Measurements from ENCODE around the gene ZMPSTE24. TPM values are rescaled to one million over a fixed set of nuclear protein-coding genes. Genes with fewer than 3 reads are reported as not detected.

The ZMPSTE24 gene
- total RNA-seq, 2 donors from 2014 or later, result 48.3 to 87.9 TPM

- H3K4me3 ChIP-seq, result no peak overlapping the region
- no peaks in the 10 kb centered on the region for H3K27me3 ChIP-seq (replicated peaks; ENCODE audit: insufficient read depth)
- no peak for DNase-seq (ENCODE audit: low spot score)
- no peak for ATAC-seq (ENCODE audit: insufficient number of reproducible peaks, low FRiP score, low read depth)
- no peaks in the 10 kb centered on the region for H3K36me3 ChIP-seq
- no peaks in the 10 kb centered on the region for H3K4me1 ChIP-seq (ENCODE audit: control insufficient read depth in 1 of 2, low read depth in 2 of 2)
- no peak for TF ChIP-seq CTCF (IDR thresholded peaks at IDR 0.05)
- no peaks in the 10 kb centered on the region for H3K9me3 ChIP-seq
- no peak overlapping the region for H3K27ac ChIP-seq
These were observed 41.6 kb downstream of the ZMPSTE24 start for GRCh38 chr1:40299366-40300248.

- DNase-seq (ENCODE audit: low spot score) (no peak), ATAC-seq (ENCODE audit: insufficient number of reproducible peaks, low FRiP score, low read depth) (no peak)
- Histone ChIP-seq H3K4me3 (no peak overlapping the region), H3K27me3 (replicated peaks; ENCODE audit: insufficient read depth) (no peaks in the 10 kb centered on the region), H3K27ac (no peak overlapping the region), H3K36me3 (no peaks in the 10 kb centered on the region), H3K9me3 (no peaks in the 10 kb centered on the region), H3K4me1 (ENCODE audit: control insufficient read depth in 1 of 2, low read depth in 2 of 2) (no peaks in the 10 kb centered on the region)
- no peak for TF ChIP-seq CTCF (IDR thresholded peaks at IDR 0.05)
These were observed 42.2 kb downstream of the ZMPSTE24 start for GRCh38 chr1:40300249-40300567.

- Histone ChIP-seq H3K27me3 (replicated peaks; ENCODE audit: insufficient read depth) (no peaks in the 10 kb centered on the region), H3K27ac (no peak overlapping the region), H3K9me3 (no peaks in the 10 kb centered on the region), H3K4me3 (no peak overlapping the region), H3K4me1 (ENCODE audit: control insufficient read depth in 1 of 2, low read depth in 2 of 2) (no peaks in the 10 kb centered on the region), H3K36me3 (no peaks in the 10 kb centered on the region)
- no peak for TF ChIP-seq CTCF (IDR thresholded peaks at IDR 0.05)
- ATAC-seq (ENCODE audit: insufficient number of reproducible peaks, low FRiP score, low read depth) (no peak), DNase-seq (ENCODE audit: low spot score) (no peak)
These were observed 42.6 kb downstream of the ZMPSTE24 start for GRCh38 chr1:40300651-40301050.

GRCh38 chr1:40301066-40301465, 43.0 kb downstream of the ZMPSTE24 start:
- Histone ChIP-seq H3K4me1 (ENCODE audit: control insufficient read depth in 1 of 2, low read depth in 2 of 2) (no peaks in the 10 kb centered on the region), H3K9me3 (no peaks in the 10 kb centered on the region), H3K36me3 (no peaks in the 10 kb centered on the region), H3K27me3 (replicated peaks; ENCODE audit: insufficient read depth) (no peaks in the 10 kb centered on the region), H3K4me3 (no peak overlapping the region), H3K27ac (no peak overlapping the region)
- no peak for TF ChIP-seq CTCF (IDR thresholded peaks at IDR 0.05)
- no peak for DNase-seq (ENCODE audit: low spot score)
- ATAC-seq (ENCODE audit: insufficient number of reproducible peaks, low FRiP score, low read depth), result no peak

GRCh38 chr1:40301541-40302299, 43.7 kb downstream of the ZMPSTE24 start:
- H3K27ac ChIP-seq, result no peak overlapping the region
- no peak overlapping the region for H3K4me3 ChIP-seq
- H3K27me3 ChIP-seq (replicated peaks; ENCODE audit: insufficient read depth), result no peaks in the 10 kb centered on the region
- no peak for TF ChIP-seq CTCF (IDR thresholded peaks at IDR 0.05)
- no peaks in the 10 kb centered on the region for H3K4me1 ChIP-seq (ENCODE audit: control insufficient read depth in 1 of 2, low read depth in 2 of 2)
- no peaks in the 10 kb centered on the region for H3K9me3 ChIP-seq
- H3K36me3 ChIP-seq, result no peaks in the 10 kb centered on the region
- DNase-seq (ENCODE audit: low spot score), result no peak
- no peak for ATAC-seq (ENCODE audit: insufficient number of reproducible peaks, low FRiP score, low read depth)

All from thoracic aorta (tissue), 2 donors.